Calu3 (cell line): ENCODE results near the gene PSMD2. TPM values are rescaled to one million over a fixed set of nuclear protein-coding genes. Genes with fewer than 3 reads are reported as not detected.
A peak's percentile ranks its signal among the peaks of the same experiment; 100 is the strongest.

ENCODE experiments used
- BruUV-seq: library from RNA; stranded (reverse); fragments of 400-500 nt; replicated peaks from 2 replicates; lab custom pipeline; 2021; lab: Mats Ljungman, UMichigan
- CTCF ChIA-PET: fragments of 300-600 bp; sonication (Branson Sonifier 250); formaldehyde crosslinking; loops from one replicate; lab custom pipeline; 2022; ENCODE audit warnings: antibody characterized with exemption; lab: Charles Lee
- DNase-seq: peaks from one replicate; pipeline ENCODE4 v3.0.0; 2022
- H3K27ac Mint-ChIP-seq: one replicate; pipeline ENCODE4 v1.8.0; 2022; ENCODE audit warnings: mixed read lengths; ENCODE audit not compliant: unreplicated experiment
- H3K27me3 Mint-ChIP-seq: one replicate; pipeline ENCODE4 v1.8.0; 2022; ENCODE audit warnings: mixed read lengths; ENCODE audit not compliant: unreplicated experiment
- H3K36me3 Mint-ChIP-seq: one replicate; pipeline ENCODE4 v1.8.0; 2022; ENCODE audit warnings: mild to moderate bottlenecking, moderate library complexity, mixed read lengths; ENCODE audit not compliant: insufficient read depth, unreplicated experiment
- H3K4me1 Mint-ChIP-seq: one replicate; pipeline ENCODE4 v1.8.0; 2022; ENCODE audit warnings: mild to moderate bottlenecking, low read depth, mixed read lengths; ENCODE audit not compliant: unreplicated experiment
- H3K4me3 Mint-ChIP-seq: one replicate; pipeline ENCODE4 v1.8.0; 2022; ENCODE audit warnings: mild to moderate bottlenecking, low read depth, moderate library complexity, mixed read lengths; ENCODE audit not compliant: unreplicated experiment
- H3K9me3 Mint-ChIP-seq: one replicate; pipeline ENCODE4 v1.8.0; 2022; ENCODE audit warnings: low read depth, mixed read lengths; ENCODE audit not compliant: unreplicated experiment
- intact Hi-C: fragments of 100-400 bp; cut with micrococcal nuclease; formaldehyde crosslinking; loops from one replicate; pipeline ENCODE4 v1.10.0; 2022; ENCODE audit not compliant: unreplicated experiment
- total RNA-seq: library from RNA; stranded (reverse); gene quantifications from 2 replicates; pipeline ENCODE4 v1.2.3, GENCODE V29; 2022
- TF ChIP-seq, protein P1 (sequence below): fragments of 200-600 bp; IDR thresholded peaks from one replicate; pipeline ENCODE4 v1.8.0; 2022; ENCODE audit warnings: antibody characterized with exemption; ENCODE audit not compliant: unreplicated experiment

The PSMD2 gene
- total RNA-seq, 1 experiment from 2014 or later = 530 TPM

DNA sequence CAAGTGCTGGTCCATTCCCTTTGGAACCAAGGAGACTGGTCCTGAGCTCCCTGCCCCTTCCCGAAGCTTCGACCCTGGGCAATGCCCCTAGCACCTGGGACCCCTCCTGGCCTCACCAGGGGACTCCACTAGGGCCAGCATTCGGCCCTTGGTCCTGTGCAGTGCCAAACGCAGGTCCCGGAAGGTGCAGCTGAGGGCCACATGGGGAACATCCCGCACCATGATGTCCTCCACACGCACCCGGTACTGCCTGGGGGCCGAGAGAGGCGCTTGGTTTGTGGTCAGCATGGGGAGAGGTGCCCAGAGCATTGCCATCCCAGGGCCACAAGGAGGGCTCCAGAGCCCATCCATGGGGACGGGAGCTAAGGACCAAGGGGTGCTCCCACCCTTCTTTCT lies 54.5 kb downstream of the PSMD2 start:
- Mint-ChIP-seq H3K36me3 (peaks cover 10% of the 10 kb centered on the region), H3K9me3 (no peaks in the 10 kb centered on the region), H3K4me1 (peaks cover 15% of the 10 kb centered on the region), H3K4me3 (no peak overlapping the region), H3K27me3 (no peaks in the 10 kb centered on the region), H3K27ac (no peak overlapping the region)
- intact Hi-C loops = no loop called here
- DNase-seq = no peak
- CTCF ChIA-PET = interaction anchor here (0.9 to 1.1 kb wide), 2 partner anchors 9 to 49 kb away, joined by 4 to 11 read pairs; no protein-coding TSS in a partner anchor
- no TSS peak for BruUV-seq
- TF ChIP-seq, protein P1, sequence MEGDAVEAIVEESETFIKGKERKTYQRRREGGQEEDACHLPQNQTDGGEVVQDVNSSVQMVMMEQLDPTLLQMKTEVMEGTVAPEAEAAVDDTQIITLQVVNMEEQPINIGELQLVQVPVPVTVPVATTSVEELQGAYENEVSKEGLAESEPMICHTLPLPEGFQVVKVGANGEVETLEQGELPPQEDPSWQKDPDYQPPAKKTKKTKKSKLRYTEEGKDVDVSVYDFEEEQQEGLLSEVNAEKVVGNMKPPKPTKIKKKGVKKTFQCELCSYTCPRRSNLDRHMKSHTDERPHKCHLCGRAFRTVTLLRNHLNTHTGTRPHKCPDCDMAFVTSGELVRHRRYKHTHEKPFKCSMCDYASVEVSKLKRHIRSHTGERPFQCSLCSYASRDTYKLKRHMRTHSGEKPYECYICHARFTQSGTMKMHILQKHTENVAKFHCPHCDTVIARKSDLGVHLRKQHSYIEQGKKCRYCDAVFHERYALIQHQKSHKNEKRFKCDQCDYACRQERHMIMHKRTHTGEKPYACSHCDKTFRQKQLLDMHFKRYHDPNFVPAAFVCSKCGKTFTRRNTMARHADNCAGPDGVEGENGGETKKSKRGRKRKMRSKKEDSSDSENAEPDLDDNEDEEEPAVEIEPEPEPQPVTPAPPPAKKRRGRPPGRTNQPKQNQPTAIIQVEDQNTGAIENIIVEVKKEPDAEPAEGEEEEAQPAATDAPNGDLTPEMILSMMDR = no peak

DNA sequence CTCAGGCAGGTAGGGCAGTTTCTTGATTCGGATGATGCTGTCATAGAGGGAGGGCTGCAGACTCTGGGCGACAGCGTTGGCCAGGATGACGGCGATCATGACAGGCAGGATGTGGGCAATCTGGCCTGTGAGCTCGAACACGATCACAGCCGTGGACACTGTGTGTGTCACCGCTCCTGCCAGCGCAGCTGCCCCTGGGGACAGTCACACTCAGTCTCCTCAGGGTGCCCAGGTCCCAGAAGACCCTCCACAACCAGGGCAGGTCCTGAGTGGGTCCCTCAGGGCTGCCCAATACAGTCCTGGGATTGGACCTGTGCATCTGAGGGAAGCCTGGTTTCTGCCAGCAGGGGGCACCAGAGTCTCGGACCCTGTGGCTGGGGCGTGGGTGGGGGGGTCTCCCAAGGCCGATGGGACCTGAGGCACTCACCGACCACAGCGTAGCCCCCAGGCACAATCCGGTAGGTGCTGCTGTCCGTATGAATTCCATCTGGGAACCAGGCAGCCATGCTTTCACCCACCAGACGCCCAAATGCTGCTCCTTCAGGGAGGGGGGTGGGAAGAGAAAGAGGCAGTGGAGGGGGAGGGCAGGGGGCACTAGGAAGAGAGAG lies 55.2 kb downstream of the PSMD2 start:
- peak; percentile 71 for DNase-seq
- Mint-ChIP-seq H3K27ac (no peak overlapping the region), H3K27me3 (no peaks in the 10 kb centered on the region), H3K36me3 (peaks cover 10% of the 10 kb centered on the region), H3K9me3 (no peaks in the 10 kb centered on the region), H3K4me1 (peaks cover 19% of the 10 kb centered on the region), H3K4me3 (no peak overlapping the region)
- TF ChIP-seq, protein P1 = peak; percentile 95
- BruUV-seq = no TSS peak
- intact Hi-C loops = no loop called here
- CTCF ChIA-PET = interaction anchor here (0.7 to 1.2 kb wide), 3 partner anchors 8 to 207 kb away, joined by 3 to 4 read pairs (median 3); no protein-coding TSS in a partner anchor

DNA sequence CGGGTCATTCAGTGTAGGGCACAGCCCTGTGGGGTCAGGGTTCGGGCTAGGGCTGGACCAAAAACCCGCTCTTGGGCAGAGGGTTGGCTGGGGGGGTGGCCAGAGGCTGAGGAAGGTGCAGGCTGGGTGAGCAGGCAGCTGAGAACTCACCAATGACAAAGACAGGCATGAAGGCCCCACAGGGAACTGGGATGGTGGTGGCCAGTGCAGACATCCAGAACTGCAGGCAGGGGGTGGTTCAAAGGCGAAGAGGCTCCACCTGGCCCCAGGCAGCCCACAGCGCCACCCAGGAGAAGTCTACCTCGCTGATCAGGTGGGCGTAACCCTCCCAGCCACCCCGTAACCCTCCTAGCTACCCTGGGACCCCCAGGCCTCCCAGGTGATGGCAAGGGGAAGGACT lies 55.7 kb downstream of the PSMD2 start:
- DNase-seq = no peak
- Mint-ChIP-seq H3K4me3 (no peak overlapping the region), H3K27ac (no peak overlapping the region), H3K9me3 (no peaks in the 10 kb centered on the region), H3K4me1 (peaks cover 24% of the 10 kb centered on the region), H3K27me3 (no peaks in the 10 kb centered on the region), H3K36me3 (peaks cover 11% of the 10 kb centered on the region)
- CTCF ChIA-PET = interaction anchor here (0.7 to 1.2 kb wide), 2 partner anchors 9 to 206 kb away, joined by 3 read pairs; no protein-coding TSS in a partner anchor
- intact Hi-C loops = no loop called here
- BruUV-seq = no TSS peak
- TF ChIP-seq, protein P1 = no peak

DNA sequence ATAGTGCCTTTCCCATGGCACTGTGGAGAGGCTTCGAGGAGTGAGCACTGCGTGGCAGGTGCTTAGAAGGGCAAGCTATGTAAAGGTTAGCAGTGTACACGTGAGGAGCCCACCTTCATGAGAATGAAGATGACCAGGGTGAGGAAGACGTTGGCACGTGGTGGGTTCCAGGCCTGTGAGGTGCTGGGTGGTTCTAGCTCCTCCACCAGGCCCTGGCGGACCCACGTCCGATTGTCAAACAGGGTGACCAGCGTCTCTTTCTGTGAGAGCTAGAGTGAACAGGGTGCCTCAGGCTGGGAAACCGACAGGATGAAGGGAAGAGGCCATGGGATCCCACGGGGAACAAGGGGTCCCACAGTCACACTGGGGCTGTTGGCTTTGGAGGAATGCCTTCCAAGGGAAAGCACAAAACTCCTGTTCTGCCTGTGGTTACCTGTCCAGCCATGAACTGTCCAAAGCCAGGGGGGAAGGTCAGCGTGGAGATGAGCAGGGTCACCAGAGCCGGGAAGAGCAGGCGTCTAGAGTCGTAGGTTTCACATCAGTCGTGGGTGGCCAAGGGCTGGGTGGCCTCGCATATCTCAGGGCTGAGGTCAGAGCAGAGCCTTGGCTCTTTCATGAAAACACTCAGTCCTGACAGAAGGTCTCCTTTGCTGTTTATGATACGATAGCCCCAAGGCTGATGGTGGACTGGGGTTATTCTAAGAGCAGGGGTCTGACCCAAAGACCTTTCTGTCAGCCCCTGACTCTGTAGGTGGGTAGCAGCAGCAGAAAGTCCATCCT lies 56.4 kb downstream of the PSMD2 start:
- BruUV-seq = no TSS peak
- Mint-ChIP-seq H3K4me3 (no peak overlapping the region), H3K27ac (no peak overlapping the region), H3K27me3 (no peaks in the 10 kb centered on the region), H3K4me1 (peaks cover 31% of the 10 kb centered on the region), H3K9me3 (no peaks in the 10 kb centered on the region), H3K36me3 (peaks cover 17% of the 10 kb centered on the region)
- CTCF ChIA-PET = interaction anchor here (0.5 to 1.4 kb wide), 4 partner anchors 10 to 1246 kb away, joined by 3 read pairs; no protein-coding TSS in a partner anchor
- TF ChIP-seq, protein P1 = no peak
- intact Hi-C loops = no loop called here
- no peak for DNase-seq
